Trophoblast cell (in vitro differentiated cells and primary cell): Measurements from ENCODE around the gene SRI.

ENCODE experiments used
- DNase-seq, 2 donors: peaks; one replicate each; pipeline ENCODE4 v3.0.0-alpha.2; 2016
- H2AFZ ChIP-seq: 2 replicates; pipeline ENCODE4 v1.6.1; 2013; ENCODE audit warnings: low read length, moderate library complexity, mild to moderate bottlenecking; ENCODE audit not compliant: insufficient read depth, poor library complexity
- H2AK5ac ChIP-seq: 2 replicates; pipeline ENCODE4 v1.6.1; 2013; ENCODE audit warnings: mild to moderate bottlenecking, low read length
- H2BK120ac ChIP-seq: 2 replicates; pipeline ENCODE4 v1.6.1; 2013; ENCODE audit warnings: low read length, mild to moderate bottlenecking, moderate library complexity; ENCODE audit not compliant: insufficient read depth, poor library complexity
- H2BK12ac ChIP-seq: 2 replicates; pipeline ENCODE4 v1.6.1; 2013; ENCODE audit warnings: mild to moderate bottlenecking, low read length, moderate library complexity
- H2BK5ac ChIP-seq: 2 replicates; pipeline ENCODE4 v1.6.1; 2013; ENCODE audit warnings: low read length, low read depth, moderate library complexity, mild to moderate bottlenecking; ENCODE audit not compliant: poor library complexity
- H3K14ac ChIP-seq: 2 replicates; pipeline ENCODE4 v1.6.1; 2013; ENCODE audit warnings: mild to moderate bottlenecking, low read length
- H3K18ac ChIP-seq: 2 replicates; pipeline ENCODE4 v1.6.1; 2013; ENCODE audit warnings: mild to moderate bottlenecking, low read length
- H3K23ac ChIP-seq: 2 replicates; pipeline ENCODE4 v1.6.1; 2013; ENCODE audit warnings: low read length
- H3K27ac ChIP-seq: 2 replicates; pipeline ENCODE4 v1.5.1; 2013; ENCODE audit warnings: low read depth, mild to moderate bottlenecking, inconsistent platforms, low read length, moderate library complexity
- H3K27me3 ChIP-seq: 2 replicates; pipeline ENCODE4 v1.6.1; 2013; ENCODE audit warnings: inconsistent platforms, mild to moderate bottlenecking, low read length, moderate library complexity; ENCODE audit not compliant: insufficient read depth
- H3K36me3 ChIP-seq, 2 experiments: 1 replicate in 1 of 2; 2 replicates in 1 of 2; pipeline ENCODE4 v1.6.1; 2013; ENCODE audit warnings: low read length in 2 of 2, mild to moderate bottlenecking in 2 of 2, moderate library complexity in 1 of 2; ENCODE audit not compliant: insufficient read depth in 2 of 2, control insufficient read depth in 1 of 2
- H3K4ac ChIP-seq: 2 replicates; pipeline ENCODE4 v1.6.1; 2013; ENCODE audit warnings: low read depth, mild to moderate bottlenecking, low read length, moderate library complexity
- H3K4me1 ChIP-seq, 2 experiments: 1 replicate in 1 of 2; 2 replicates in 1 of 2; pipeline ENCODE4 v1.6.1; 2013; ENCODE audit warnings: low read length in 2 of 2, mild to moderate bottlenecking in 2 of 2, moderate library complexity in 1 of 2; ENCODE audit not compliant: insufficient read depth in 2 of 2, control insufficient read depth in 1 of 2
- H3K4me2 ChIP-seq: 2 replicates; pipeline ENCODE4 v1.6.1; 2013; ENCODE audit warnings: inconsistent platforms, mild to moderate bottlenecking, low read length, moderate library complexity
- H3K4me3 ChIP-seq: 2 replicates; pipeline ENCODE4 v1.5.1; 2013; ENCODE audit warnings: mild to moderate bottlenecking, low read depth, low read length, inconsistent platforms
- H3K79me1 ChIP-seq: one replicate; pipeline ENCODE4 v1.6.1; 2013; ENCODE audit warnings: low read length
- H3K79me2 ChIP-seq: 2 replicates; pipeline ENCODE4 v1.6.1; 2013; ENCODE audit warnings: low read length, mild to moderate bottlenecking; ENCODE audit not compliant: control insufficient read depth, insufficient read depth, poor library complexity
- H3K9ac ChIP-seq: 2 replicates; pipeline ENCODE4 v1.6.1; 2013; ENCODE audit warnings: mild to moderate bottlenecking, low read length
- H3K9me3 ChIP-seq: 2 replicates; pipeline ENCODE4 v1.6.1; 2013; ENCODE audit warnings: low read depth, mild to moderate bottlenecking, control low read depth, inconsistent platforms, low read length; ENCODE audit not compliant: insufficient read depth
- H4K12ac ChIP-seq: 2 replicates; pipeline ENCODE4 v1.6.1; 2013; ENCODE audit warnings: low read depth, mild to moderate bottlenecking, low read length, moderate library complexity
- H4K8ac ChIP-seq: 2 replicates; pipeline ENCODE4 v1.6.1; 2013; ENCODE audit warnings: low read depth, mild to moderate bottlenecking, low read length, moderate library complexity
- H4K91ac ChIP-seq: one replicate; pipeline ENCODE4 v1.6.1; 2013; ENCODE audit warnings: low read depth, mild to moderate bottlenecking, low read length, moderate library complexity
- WGBS: extraction: QIAGEN DNeasy Blood & Tissue Kit; methylation state at CpG from one replicate; pipeline ENCODE4 v1.1.7; 2013; ENCODE audit warnings: missing lambda C conversion rate; ENCODE audit not compliant: insufficient read length, insufficient coverage; ENCODE audit errors: extremely low coverage; 5-methylcytosine and 5-hydroxymethylcytosine counted together

SRI gene

DNA sequence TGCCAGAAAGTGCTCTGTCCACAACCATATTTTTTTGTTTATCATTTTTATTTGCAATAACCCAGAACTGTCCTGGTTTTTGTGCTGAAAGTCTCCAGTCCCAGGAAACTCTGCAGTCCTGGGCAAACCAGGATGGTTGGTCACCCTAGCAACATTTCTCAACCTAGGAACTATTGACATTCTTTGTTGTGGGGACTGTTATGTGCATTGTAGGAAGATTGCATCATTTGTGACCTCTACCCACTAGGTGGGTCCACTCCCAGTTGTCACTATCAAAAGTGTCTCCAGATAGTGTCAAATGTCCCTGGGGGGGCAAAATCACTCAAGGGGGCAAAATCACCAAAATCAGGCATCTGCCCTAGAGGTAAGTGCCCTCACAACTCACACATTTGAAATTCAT, 14.0 kb upstream of the SRI start:
- Histone ChIP-seq H4K8ac (no peak overlapping the region), H3K4me2 (no peak overlapping the region), H2BK5ac (no peak overlapping the region), H3K4me3 (no peak overlapping the region), H4K91ac (no peak overlapping the region), H2AK5ac (no peak overlapping the region), H2AFZ (no peak overlapping the region), H3K4me1 (peaks cover 0 to 2% of the 10 kb centered on the region in 2 experiments), H3K36me3 (no peaks in the 10 kb centered on the region), H3K79me1 (no peaks in the 10 kb centered on the region), H3K9ac (no peak overlapping the region), H3K14ac (no peak overlapping the region), H3K27ac (no peak overlapping the region), H4K12ac (no peak overlapping the region), H3K23ac (no peak overlapping the region), H3K79me2 (no peaks in the 10 kb centered on the region), H3K18ac (no peak overlapping the region), H3K9me3 (no peaks in the 10 kb centered on the region), H3K27me3 (no peaks in the 10 kb centered on the region), H2BK120ac (no peak overlapping the region), H2BK12ac (no peak overlapping the region), H3K4ac (no peak overlapping the region)
- DNase-seq, result peak; percentile 37 to 75

DNA sequence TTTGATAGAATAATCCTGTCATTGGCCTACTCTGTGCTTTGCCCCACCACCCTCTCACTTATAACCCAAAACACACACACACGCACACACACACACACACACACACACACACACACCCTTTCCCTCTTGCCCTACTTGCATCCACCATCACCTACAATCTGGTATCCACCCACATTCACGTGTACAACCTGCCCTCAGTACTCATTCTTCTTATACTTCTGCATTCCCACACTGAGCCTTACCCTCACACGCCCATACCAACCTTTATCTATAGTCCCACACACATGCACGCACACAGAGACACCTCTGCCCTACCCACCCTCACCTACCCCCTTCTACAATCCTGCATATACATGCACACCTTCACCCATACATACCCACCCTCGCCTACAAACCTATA, 10.8 kb upstream of the SRI start:
- DNase-seq, result peak; percentile 37 to 69
- Histone ChIP-seq H3K9me3 (no peaks in the 10 kb centered on the region), H2BK5ac (no peak overlapping the region), H4K12ac (no peak overlapping the region), H3K23ac (no peak overlapping the region), H3K4me2 (no peak overlapping the region), H4K91ac (no peak overlapping the region), H2BK120ac (no peak overlapping the region), H2AK5ac (no peak overlapping the region), H2AFZ (no peak overlapping the region), H2BK12ac (no peak overlapping the region), H3K4me1 (peaks cover 0 to 2% of the 10 kb centered on the region in 2 experiments), H3K79me2 (no peaks in the 10 kb centered on the region), H3K79me1 (no peaks in the 10 kb centered on the region), H3K27me3 (no peaks in the 10 kb centered on the region), H3K18ac (no peak overlapping the region), H3K27ac (no peak overlapping the region), H3K4ac (no peak overlapping the region), H4K8ac (no peak overlapping the region), H3K36me3 (no peaks in the 10 kb centered on the region), H3K4me3 (no peak overlapping the region), H3K14ac (no peak overlapping the region), H3K9ac (no peak overlapping the region)
- WGBS, result 100% methylated on average over 3 of the region's 5 CpGs

DNA sequence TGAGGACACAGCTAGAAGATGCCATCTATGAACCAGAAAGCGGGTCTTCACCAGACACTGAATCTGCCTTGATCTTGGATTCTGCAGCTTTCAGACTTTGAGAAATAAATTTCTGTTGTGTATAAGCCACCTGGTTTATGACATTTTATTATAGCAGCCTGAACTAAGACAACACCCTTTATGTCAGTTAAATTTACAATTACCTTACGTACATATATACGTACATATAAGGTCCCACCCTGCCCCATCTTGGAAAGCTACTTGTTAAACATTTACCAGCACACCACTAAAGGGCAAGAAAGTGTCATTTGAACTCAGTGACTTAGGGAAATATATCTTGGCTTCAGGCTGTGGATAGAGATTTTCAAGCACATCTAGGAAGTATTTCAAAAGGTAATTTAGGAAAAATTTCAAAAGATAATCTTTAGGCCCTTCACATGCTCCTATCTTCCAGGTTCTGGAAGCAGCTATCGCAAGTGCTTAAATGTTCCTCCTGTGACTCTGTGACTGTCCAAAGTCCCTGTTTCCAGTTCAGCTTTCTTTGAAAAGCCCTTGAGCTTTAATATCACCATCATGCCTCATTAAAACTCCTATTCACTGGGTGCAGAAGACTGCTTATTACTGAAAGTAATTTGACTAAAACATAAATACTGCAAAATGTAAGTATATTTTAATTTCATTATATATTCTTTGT, 9.6 kb upstream of the SRI start:
- Histone ChIP-seq H2BK12ac (no peak overlapping the region), H2BK120ac (no peak overlapping the region), H4K12ac (no peak overlapping the region), H2AFZ (no peak overlapping the region), H3K79me2 (no peaks in the 10 kb centered on the region), H3K14ac (no peak overlapping the region), H3K23ac (no peak overlapping the region), H2AK5ac (no peak overlapping the region), H4K8ac (no peak overlapping the region), H2BK5ac (no peak overlapping the region), H3K36me3 (no peaks in the 10 kb centered on the region), H3K27ac (no peak overlapping the region), H3K4me3 (no peak overlapping the region), H3K9ac (no peak overlapping the region), H3K9me3 (no peaks in the 10 kb centered on the region), H3K4me1 (peaks cover 0 to 2% of the 10 kb centered on the region in 2 experiments), H3K4me2 (no peak overlapping the region), H3K79me1 (no peaks in the 10 kb centered on the region), H3K4ac (no peak overlapping the region), H4K91ac (no peak overlapping the region), H3K27me3 (no peaks in the 10 kb centered on the region), H3K18ac (no peak overlapping the region)
- no CpG with 5 or more reads among the region's 4 CpGs for WGBS
- peak in 1 of 2 donors; percentile 6 for DNase-seq

DNA sequence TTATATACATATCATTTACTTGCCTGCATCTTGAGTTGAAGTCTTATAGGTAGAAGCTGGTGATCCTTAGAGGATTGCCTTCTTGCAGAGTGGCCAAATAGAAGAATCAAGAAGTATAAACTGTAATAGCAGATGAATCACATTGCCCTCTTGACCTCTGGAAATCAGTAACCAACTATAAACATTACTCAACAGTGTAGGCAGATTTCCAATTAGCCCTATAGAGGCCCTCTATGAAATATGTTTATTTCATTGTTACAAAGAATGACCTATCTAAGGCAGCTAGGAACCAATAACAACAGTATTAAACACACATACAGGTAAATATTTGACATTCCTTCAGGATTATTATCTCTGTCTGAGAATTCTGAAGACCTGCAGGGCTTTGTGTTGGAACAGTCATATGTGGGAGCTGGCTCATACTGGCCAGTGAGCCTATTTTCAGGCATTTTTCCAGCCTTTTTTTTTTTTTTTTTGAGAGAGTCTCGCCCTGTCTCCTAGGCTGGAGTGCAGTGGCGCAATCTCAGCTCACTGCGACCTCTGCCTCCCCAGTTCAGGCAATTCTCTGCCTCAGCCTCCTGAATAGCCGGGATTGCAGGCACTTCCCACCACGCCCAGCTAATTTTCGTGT, 7.2 kb upstream of the SRI start:
- Histone ChIP-seq H3K14ac (no peak overlapping the region), H2BK120ac (no peak overlapping the region), H4K91ac (no peak overlapping the region), H3K18ac (no peak overlapping the region), H3K4me1 (no peaks in the 10 kb centered on the region), H3K9me3 (no peaks in the 10 kb centered on the region), H3K27me3 (no peaks in the 10 kb centered on the region), H4K8ac (no peak overlapping the region), H4K12ac (no peak overlapping the region), H3K4ac (no peak overlapping the region), H3K27ac (no peak overlapping the region), H3K4me2 (no peak overlapping the region), H3K4me3 (no peak overlapping the region), H3K9ac (no peak overlapping the region), H3K23ac (no peak overlapping the region), H2BK5ac (no peak overlapping the region), H2BK12ac (no peak overlapping the region), H2AK5ac (no peak overlapping the region), H3K36me3 (no peaks in the 10 kb centered on the region), H3K79me1 (no peaks in the 10 kb centered on the region), H2AFZ (no peak overlapping the region), H3K79me2 (no peaks in the 10 kb centered on the region)
- DNase-seq, result peak; percentile 91 to 97
- WGBS, result no CpG with 5 or more reads among the region's 6 CpGs
